Measurements from ENCODE around the gene SULT1C4.

- TF ChIP-seq CTCF (IDR thresholded peaks at IDR 0.05) (no peak), ZFX (IDR thresholded peaks at IDR 0.05; ENCODE audit: borderline replicate concordance) (no peak)
Observed at GRCh38 chr2:108412995-108413710, 35.4 kb downstream of the SULT1C4 start.

Measured in 22Rv1 (cell line).